DND-41 (cell line): ENCODE data around the gene MRPS2.

Experiments
- CTCF ChIP-seq: IDR thresholded peaks from 2 replicates; pipeline ENCODE4 v1.5.1; 2012; ENCODE audit warnings: borderline replicate concordance, low read length, moderate library complexity, mild to moderate bottlenecking; ENCODE audit not compliant: poor library complexity, severe bottlenecking; ENCODE audit errors: extremely low read depth
- EZH2 ChIP-seq: IDR thresholded peaks from 3 replicates; pipeline ENCODE4 v1.6.1; 2012; ENCODE audit warnings: borderline replicate concordance, low read depth, mild to moderate bottlenecking, moderate library complexity, low read length, inconsistent platforms; ENCODE audit not compliant: severe bottlenecking

- TF ChIP-seq CTCF (no peak), EZH2 (no peak)
These were observed 25.7 kb downstream of the MRPS2 start for GRCh38 chr9:135526089-135526729.
